Epithelial cell of esophagus (primary cell): ENCODE results near the gene CCDC83.

ENCODE experiments used
- DNase-seq: peaks from one replicate; pipeline ENCODE4 v3.0.0; 2010; ENCODE audit warnings: low read depth
- H3K4me3 ChIP-seq: 2 replicates; pipeline ENCODE4 v1.5.1; 2011; ENCODE audit warnings: mild to moderate bottlenecking, low read length, control low read depth
- CTCF ChIP-seq: IDR thresholded peaks from 2 replicates; pipeline ENCODE4 v1.5.1; 2011; ENCODE audit warnings: low read depth, mild to moderate bottlenecking, low read length, control low read depth, inconsistent platforms; ENCODE audit not compliant: insufficient read depth; ENCODE audit errors: missing control alignments

The CCDC83 gene

GRCh38 chr11:85810871-85811611 is 44.1 kb upstream of the CCDC83 start, which contains the start of gene SYTL2:
TSS of gene SYTL2 (minus strand) at chr11:85811141. CDS start at chr11:85757725, 53,416 bp downstream.
- TF ChIP-seq CTCF, result no peak
- H3K4me3 ChIP-seq, result peak within 1 kb of the TSS; percentile 48
- DNase-seq, result peak; percentile 72

- DNase-seq, result no peak
- peak overlapping the region; percentile 28 for H3K4me3 ChIP-seq
- TF ChIP-seq CTCF, result no peak
Observed at GRCh38 chr11:85811624-85812023, 43.6 kb upstream of the CCDC83 start.

GRCh38 chr11:85813721-85814120 is 41.5 kb upstream of the CCDC83 start:
- DNase-seq, result peak; percentile 27
- H3K4me3 ChIP-seq, result no peak overlapping the region
- no peak for TF ChIP-seq CTCF

GRCh38 chr11:85815186-85815931 is 39.8 kb upstream of the CCDC83 start:
- no peak for TF ChIP-seq CTCF
- DNase-seq, result peak; percentile 28
- no peak overlapping the region for H3K4me3 ChIP-seq

GRCh38 chr11:85819441-85819840 is 35.7 kb upstream of the CCDC83 start:
- TF ChIP-seq CTCF, result no peak
- no peak overlapping the region for H3K4me3 ChIP-seq

GRCh38 chr11:85821636-85822035 is 33.5 kb upstream of the CCDC83 start:
- TF ChIP-seq CTCF, result no peak
- peak; percentile 84 for DNase-seq
- no peak overlapping the region for H3K4me3 ChIP-seq

More at GRCh38 chr11:85819441-85819840, 35.7 kb upstream of the CCDC83 start:
- no peak for DNase-seq
